HG03064 (cell line): Measurements from ENCODE around the gene C11orf58.

Source experiments
- ATAC-seq: cut with Tn5 transposase; IDR thresholded peaks from one replicate; pipeline ENCODE4 v1.9.1; 2021; ENCODE audit warnings: low read depth; ENCODE audit not compliant: unreplicated experiment

The C11orf58 gene

GRCh38 chr11:16767137-16767536, 28.7 kb downstream of the C11orf58 start:
- ATAC-seq, result no peak

- no peak for ATAC-seq
Observed at GRCh38 chr11:16767957-16768356, 29.5 kb downstream of the C11orf58 start.

GRCh38 chr11:16769386-16769785, 30.9 kb downstream of the C11orf58 start:
- ATAC-seq, result no peak

- no peak for ATAC-seq
Observed at GRCh38 chr11:16770016-16770415, 31.6 kb downstream of the C11orf58 start.

GRCh38 chr11:16771350-16772140, 33.1 kb downstream of the C11orf58 start:
- no peak for ATAC-seq

GRCh38 chr11:16772141-16772512, 33.7 kb downstream of the C11orf58 start:
- ATAC-seq, result no peak

GRCh38 chr11:16773981-16774935, 35.8 kb downstream of the C11orf58 start:
- no peak for ATAC-seq

- ATAC-seq, result no peak
Observed at GRCh38 chr11:16774936-16775613, 36.6 kb downstream of the C11orf58 start.

- ATAC-seq, result no peak
Observed at GRCh38 chr11:16775614-16776283, 37.3 kb downstream of the C11orf58 start.

GRCh38 chr11:16776711-16777612, 38.5 kb downstream of the C11orf58 start:
- no peak for ATAC-seq

GRCh38 chr11:16777613-16777975, 39.1 kb downstream of the C11orf58 start:
- ATAC-seq, result no peak

- no peak for ATAC-seq
Observed at GRCh38 chr11:16778286-16778685, 39.8 kb downstream of the C11orf58 start.

GRCh38 chr11:16778876-16779275, 40.4 kb downstream of the C11orf58 start:
- no peak for ATAC-seq

GRCh38 chr11:16779436-16779835, 41.0 kb downstream of the C11orf58 start:
- no peak for ATAC-seq

- ATAC-seq, result no peak
Observed at GRCh38 chr11:16780146-16780545, 41.7 kb downstream of the C11orf58 start.

- no peak for ATAC-seq
Observed at GRCh38 chr11:16780698-16781550, 42.5 kb downstream of the C11orf58 start.

GRCh38 chr11:16781936-16782919, 43.8 kb downstream of the C11orf58 start:
- no peak for ATAC-seq
